M059J (cell line): ENCODE results near the gene STX4. TPM values are rescaled to one million over a fixed set of nuclear protein-coding genes. Genes with fewer than 3 reads are reported as not detected.
A peak's percentile ranks its signal among the peaks of the same experiment; 100 is the strongest.

ENCODE experiments used
- DNase-seq: peaks from one replicate; pipeline ENCODE4 v3.0.0-alpha.2; 2012; ENCODE audit warnings: low read depth
- total RNA-seq: library from RNA; depleted of rRNA; stranded (reverse); fragments of >200 nt; shearing (Covaris generic); gene quantifications from 2 replicates; pipeline ENCODE4 v1.2.3, GENCODE V29; 2014

STX4 gene
- total RNA-seq, 1 experiment from 2014 or later, result 26.7 TPM

DNA sequence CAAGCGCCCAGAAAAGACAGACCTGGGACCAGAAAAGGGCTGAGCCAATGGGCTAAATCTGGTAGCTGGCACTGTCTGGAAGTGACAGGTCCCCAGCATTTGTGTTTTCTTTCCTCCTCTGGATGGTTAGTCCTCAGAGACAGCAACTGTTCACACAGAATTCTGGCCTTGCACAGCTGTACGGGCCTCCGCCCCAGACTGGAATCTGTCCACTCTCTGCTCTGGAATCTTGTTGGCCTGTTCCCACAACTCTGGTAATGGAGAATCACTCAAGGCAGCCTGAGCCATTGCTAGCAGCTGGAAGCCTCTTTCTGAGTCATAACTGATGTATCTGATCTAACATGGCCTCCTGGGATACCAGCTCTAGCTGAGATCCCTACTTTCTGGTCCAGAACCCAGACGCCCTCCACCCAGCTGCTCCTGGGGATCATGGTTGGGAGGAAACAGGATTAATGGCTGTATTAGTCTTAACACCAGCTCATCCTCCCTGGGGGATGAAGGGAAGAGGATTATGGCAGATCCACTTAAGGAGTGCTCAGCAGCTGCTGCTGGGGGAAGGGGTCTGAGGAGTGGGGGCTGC is 31.6 kb downstream of the STX4 start:
- peak; percentile 79 for DNase-seq

DNA sequence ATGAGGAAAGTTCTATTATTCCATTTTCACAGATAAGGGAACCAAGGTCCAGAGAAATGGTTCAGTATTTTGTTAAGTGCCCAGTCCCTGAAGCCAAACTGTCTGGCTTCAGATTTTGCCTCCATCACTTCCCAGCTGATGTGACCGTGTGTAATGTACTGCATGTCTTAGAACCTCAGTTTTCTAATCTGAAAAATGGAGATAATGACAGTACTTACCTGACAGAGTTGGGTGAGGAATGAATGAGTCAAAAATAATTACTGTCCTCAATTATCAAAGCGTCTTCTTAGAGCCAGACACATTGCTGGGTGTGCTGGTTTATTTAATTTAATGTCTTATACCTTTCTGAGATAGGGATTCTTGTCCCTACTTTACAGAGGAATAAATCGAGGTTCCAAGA is 34.0 kb downstream of the STX4 start:
- no peak for DNase-seq

- DNase-seq, result peak; percentile 75
Measured at GRCh38 chr16:31071861-31072260, 38.5 kb downstream of the STX4 start.

GRCh38 chr16:31072540-31073141 is 39.3 kb downstream of the STX4 start:
- peak; percentile 47 for DNase-seq

DNA sequence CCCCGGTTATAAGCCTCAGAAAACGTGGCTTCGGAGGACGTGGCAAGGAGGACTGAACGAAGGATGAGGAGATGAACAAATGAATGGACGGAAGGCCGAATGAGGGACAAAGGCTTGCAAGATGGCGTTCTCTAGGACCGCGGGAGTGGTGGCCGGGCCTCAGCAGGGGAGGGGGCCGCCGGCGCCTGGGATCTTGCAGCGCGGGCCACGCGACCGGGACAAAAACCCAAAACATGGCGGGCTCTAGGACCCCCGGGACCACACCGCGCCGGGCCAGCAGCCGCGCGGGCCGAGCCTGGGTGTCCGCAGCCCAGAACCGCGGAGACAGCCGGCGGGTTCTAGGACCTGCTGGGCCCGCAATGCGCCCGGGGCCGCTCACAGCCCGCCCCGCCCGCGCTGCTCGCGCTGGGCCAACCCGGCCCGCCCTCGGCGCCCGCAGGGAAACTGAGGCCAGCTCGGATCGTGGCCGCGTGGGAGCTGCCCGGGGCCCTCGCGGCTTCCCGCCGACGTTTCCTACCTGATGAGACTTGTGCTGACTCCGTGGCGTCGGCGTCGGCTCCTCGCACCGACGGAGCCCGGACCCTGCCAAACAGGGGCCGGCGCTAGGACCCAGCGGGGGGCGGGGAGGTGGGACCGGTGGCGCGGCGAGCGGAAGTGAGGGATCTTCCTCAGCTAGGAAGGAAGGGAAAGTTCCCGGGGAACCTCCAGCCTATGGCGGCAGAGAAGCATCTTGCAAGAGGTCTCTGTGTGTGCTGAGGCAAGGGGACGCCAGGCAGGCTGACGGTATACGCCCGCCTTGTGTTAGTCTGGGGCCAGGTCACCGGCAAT is 40.0 kb downstream of the STX4 start:
- peak; percentile 88 for DNase-seq

- peak; percentile 99 for DNase-seq
Measured at GRCh38 chr16:31073970-31074813, 40.8 kb downstream of the STX4 start, which contains the start of the genes ZNF646 and ZNF668. ZNF646 (plus strand) TSS chr16:31074422; CDS start chr16:31076325, 1,903 bp downstream. ZNF668 (minus strand) TSS chr16:31074240; CDS start chr16:31064459, 9,781 bp downstream.

- DNase-seq, result no peak
Measured at GRCh38 chr16:31074814-31075183, 41.4 kb downstream of the STX4 start.

DNA sequence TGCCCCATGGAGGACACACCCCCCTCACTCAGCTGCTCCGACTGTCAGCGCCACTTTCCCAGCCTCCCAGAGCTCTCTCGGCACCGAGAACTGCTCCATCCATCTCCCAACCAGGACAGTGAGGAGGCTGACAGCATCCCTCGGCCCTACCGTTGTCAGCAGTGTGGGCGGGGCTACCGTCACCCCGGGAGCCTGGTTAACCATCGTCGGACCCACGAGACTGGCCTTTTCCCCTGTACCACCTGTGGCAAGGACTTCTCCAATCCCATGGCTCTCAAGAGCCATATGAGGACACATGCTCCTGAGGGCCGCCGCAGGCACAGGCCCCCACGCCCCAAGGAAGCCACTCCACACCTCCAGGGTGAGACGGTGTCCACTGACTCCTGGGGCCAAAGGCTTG is 43.0 kb downstream of the STX4 start:
- DNase-seq, result no peak

DNA sequence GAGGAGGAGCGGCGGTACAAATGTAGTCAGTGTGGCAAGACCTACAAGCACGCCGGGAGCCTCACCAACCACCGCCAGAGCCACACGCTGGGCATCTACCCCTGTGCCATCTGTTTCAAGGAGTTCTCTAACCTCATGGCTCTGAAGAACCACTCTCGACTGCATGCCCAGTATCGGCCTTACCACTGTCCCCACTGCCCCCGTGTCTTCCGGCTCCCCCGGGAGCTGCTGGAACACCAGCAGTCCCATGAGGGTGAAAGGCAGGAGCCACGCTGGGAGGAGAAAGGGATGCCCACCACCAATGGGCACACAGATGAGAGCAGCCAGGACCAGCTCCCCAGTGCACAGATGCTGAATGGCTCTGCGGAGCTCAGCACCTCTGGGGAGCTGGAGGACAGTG is 43.7 kb downstream of the STX4 start:
- DNase-seq, result no peak

DNA sequence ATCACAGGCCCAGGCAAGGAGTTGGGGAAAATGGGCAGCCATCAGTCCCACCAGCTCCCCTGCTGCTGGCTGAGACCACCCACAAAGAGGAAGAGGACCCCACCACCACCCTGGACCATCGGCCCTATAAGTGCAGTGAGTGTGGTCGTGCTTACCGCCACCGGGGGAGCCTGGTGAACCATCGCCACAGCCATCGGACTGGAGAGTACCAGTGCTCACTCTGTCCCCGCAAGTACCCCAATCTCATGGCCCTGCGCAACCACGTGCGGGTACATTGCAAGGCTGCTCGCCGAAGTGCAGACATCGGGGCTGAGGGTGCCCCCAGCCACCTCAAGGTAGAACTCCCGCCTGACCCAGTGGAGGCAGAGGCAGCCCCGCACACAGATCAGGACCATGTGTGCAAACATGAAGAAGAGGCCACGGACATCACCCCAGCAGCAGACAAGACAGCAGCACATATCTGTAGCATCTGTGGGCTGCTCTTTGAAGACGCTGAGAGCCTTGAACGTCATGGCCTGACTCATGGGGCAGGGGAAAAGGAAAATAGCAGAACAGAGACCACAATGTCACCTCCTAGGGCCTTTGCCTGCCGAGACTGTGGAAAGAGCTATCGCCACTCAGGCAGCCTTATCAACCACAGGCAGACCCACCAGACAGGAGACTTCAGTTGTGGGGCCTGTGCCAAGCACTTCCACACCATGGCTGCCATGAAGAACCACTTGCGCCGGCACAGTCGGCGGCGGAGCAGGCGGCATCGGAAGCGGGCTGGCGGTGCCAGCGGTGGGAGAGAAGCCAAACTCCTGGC is 44.4 kb downstream of the STX4 start:
- DNase-seq, result no peak

- no peak for DNase-seq
Measured at GRCh38 chr16:31078597-31079341, 45.4 kb downstream of the STX4 start.

DNA sequence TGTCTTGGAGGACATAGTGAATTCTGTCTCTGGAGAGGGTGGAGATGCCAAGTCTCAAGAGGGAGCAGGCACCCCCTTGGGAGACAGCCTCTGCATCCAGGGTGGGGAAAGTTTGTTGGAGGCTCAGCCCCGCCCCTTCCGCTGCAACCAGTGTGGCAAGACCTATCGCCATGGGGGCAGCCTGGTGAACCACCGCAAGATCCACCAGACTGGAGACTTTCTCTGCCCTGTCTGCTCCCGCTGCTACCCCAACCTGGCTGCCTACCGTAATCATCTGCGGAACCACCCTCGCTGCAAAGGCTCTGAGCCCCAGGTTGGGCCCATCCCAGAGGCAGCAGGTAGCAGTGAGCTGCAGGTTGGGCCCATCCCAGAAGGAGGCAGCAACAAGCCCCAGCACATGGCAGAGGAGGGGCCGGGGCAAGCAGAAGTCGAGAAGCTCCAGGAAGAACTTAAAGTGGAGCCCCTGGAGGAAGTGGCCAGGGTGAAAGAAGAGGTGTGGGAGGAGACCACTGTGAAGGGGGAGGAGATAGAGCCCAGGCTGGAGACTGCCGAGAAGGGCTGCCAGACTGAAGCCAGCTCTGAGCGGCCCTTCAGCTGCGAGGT is 46.1 kb downstream of the STX4 start:
- DNase-seq, result no peak

DNA sequence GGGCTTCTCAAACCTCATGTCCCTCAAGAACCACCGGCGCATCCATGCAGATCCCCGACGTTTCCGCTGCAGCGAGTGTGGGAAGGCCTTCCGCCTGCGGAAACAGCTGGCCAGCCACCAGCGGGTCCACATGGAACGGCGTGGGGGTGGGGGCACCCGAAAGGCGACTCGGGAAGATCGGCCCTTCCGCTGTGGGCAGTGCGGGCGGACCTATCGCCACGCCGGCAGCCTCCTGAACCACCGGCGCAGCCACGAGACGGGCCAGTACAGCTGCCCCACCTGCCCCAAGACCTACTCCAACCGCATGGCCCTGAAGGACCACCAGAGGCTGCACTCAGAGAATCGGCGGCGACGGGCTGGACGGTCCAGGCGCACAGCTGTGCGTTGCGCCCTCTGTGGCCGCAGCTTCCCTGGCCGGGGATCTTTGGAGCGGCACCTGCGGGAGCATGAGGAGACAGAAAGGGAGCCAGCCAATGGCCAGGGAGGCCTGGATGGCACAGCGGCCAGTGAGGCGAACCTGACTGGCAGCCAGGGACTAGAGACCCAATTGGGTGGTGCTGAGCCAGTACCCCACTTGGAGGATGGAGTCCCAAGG is 46.8 kb downstream of the STX4 start:
- DNase-seq, result no peak

- no peak for DNase-seq
Measured at GRCh38 chr16:31080756-31081419, 47.5 kb downstream of the STX4 start.

DNA sequence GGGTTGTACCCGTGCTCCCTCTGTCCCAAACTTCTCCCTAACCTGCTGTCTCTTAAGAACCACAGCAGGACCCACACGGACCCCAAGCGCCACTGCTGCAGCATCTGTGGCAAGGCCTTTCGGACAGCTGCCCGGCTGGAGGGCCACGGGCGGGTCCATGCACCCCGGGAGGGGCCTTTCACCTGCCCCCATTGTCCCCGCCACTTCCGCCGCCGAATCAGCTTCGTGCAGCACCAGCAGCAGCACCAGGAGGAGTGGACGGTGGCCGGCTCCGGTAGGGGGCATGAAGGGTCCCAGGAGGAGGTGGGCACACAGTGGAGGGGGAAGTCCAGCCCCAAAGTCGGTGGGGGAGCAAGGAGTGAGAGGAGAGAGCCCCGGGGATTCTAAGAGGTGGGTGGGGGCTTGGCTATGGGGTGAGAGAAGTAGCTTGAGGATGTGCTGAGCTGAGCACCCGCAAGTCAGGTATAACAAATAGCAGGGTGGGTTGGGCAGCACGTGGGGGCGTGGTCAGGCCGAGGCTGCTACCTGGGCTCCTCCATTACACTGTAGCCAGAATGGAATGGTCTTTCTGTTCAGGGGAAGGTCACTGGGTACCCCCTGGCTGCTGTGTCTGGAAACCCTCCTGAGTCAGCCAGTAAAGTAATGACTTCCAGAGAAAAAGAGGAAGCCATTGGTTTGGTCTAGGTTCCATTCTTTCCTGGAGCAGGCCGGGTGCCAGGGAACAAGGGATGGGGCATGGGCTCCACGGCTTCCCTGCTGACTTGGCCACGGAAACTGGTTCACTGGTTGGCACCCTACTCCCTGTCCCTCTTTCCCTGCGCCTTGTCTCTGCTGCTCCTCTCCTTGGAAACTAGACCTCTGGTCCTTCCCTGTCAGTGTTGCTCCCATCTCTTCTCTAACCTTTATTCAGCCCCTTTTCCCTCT is 48.3 kb downstream of the STX4 start:
- no peak for DNase-seq

GRCh38 chr16:31082368-31083045 is 49.1 kb downstream of the STX4 start:
- DNase-seq, result no peak

DNA sequence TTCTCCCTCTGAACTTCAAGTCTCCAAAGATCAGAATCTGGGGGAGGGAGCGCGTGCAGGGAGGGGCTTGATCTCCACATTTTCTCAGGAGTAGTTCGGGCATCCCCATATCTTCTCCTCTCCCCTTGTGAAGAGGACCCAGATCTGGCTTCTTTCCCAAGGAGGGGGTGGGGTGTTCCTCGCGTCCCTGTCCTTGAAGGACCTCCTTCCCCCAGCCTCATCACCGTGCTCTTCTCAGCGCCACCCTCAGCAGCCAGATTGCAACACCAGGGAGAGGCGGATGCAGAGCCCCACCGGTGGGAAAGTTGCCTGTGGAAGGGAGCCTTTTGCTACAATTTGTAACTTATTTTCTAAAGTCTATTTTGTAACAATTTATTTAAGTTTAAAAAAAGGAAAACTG is 49.7 kb downstream of the STX4 start:
- DNase-seq, result no peak
